GM21390 (cell line): ENCODE results near the gene PAN3.

ENCODE experiments used
- ATAC-seq: cut with Tn5 transposase; IDR thresholded peaks from one replicate; pipeline ENCODE4 v1.9.1; 2021; ENCODE audit not compliant: unreplicated experiment

Gene PAN3

DNA sequence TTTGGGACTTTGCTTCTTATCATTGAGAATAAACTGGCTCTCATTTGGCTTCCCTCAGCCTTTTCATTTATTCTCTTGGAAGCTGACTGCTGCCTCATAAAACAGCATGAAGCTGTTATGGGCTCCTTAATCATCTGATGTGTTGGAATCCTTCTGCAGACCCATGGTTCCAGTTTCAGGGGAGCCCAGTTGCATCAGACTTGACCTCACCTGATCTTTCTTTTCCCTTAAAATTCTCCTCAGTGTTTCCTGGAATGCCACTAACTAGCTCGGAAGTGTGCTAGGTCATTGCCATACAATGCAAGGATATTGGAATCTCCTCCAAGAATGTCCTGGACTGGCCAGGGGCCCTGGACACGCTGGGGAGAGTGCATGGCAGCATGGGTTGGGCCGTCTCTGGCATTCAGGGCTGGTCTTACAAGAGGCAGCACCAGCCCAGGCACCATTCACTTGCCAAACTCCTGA lies 197.9 kb downstream of the PAN3 start:
- ATAC-seq = no peak

DNA sequence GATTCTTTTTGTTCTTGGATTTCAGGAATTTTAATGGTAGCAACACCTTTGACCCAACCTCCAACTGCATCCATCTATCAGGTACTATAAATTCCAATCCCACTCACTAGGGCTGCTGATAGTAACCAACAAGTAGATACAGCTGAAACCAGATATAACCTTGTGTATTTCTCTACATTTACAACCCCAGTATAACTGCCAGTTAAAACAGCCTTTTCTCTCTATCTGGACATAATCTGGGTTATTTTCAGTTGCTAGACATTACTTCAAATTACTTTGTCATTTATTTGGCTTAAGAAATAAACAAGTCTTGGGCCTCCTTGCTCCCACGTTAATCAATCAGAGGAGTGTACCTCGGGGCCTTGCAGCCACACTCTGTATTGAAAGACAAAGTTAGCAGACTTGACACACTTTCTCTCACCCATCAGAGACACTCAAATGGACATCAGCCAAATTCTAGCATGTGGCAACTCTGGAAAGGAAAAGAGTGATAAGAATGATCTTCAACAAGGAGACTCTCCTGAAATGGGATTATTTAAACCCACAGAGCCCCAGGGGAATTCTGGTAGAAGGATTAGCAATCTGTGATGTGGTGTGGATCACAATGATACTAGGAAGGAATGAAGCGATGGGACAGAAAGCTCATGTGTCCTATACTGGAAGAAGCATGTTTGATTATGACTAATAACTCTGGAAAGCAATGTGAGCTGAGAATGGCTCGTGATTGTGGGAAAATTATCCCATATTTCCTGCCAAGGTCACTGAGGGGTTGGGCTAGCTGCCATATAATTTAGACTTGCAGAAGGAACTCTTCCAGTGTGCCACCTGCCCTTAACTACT lies 199.0 kb downstream of the PAN3 start:
- no peak for ATAC-seq

DNA sequence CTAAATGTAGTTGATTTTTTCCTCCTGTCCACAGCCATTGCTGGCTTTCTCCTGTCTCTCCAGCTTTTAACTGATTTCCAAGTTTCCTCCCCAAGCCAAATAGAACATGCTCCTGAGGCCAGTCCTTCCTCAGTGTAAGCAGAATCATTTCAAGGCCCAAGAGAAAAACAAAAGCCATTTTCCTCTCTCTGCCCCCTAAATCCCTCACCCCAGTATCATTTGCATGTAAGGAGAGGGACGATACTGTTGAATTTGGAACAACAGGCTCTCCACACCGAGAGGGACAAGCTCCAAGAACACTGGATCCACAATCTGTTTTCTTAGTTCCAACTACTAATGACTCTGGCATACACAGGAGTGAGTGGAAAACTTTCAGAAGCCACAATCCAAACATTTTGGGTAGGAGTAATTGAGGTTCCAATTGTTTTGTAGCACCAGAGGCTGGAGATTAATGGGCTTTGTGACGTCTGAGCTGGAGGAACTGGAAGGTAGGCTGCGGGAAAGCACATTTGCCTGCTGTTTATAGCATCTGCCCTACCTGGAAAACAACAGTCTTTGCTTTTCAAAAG lies 199.7 kb downstream of the PAN3 start:
- ATAC-seq = no peak

DNA sequence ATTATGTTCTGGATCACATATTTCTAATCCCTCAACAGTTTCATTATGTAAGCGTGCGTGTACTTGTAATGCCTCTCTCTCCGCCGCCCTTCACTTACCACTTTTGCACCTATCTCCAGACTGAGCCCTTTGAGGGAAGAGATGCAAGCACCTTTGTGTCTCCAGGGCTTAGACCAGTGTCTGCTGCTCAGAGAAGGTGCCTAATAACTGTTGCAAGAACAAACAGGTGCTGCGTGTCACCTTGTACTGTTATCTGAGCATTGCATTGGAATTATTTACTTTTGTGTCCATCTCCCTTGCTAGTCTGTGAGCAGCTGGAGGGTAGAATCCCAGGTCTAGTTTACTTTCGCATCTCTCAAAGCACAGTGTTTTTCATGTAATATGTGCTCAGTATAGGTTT lies 200.4 kb downstream of the PAN3 start:
- no peak for ATAC-seq

DNA sequence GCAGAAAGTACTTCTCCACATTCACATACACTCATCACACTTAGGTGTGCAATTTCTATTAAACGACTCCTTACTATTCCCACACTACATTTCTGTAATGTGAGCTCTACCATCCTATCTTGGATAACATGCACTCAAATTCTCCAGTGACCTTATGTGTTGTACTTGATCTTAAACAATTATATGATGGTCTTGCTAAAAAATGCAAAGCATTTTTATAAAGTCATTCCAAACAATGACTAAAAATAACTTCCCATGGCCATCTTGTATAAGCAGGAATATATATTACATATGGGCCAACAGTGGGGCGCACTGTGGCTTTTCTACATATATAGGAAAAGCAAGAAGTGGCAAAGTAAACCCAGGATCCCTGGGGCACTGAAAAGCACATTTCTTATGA lies 201.1 kb downstream of the PAN3 start:
- no peak for ATAC-seq

DNA sequence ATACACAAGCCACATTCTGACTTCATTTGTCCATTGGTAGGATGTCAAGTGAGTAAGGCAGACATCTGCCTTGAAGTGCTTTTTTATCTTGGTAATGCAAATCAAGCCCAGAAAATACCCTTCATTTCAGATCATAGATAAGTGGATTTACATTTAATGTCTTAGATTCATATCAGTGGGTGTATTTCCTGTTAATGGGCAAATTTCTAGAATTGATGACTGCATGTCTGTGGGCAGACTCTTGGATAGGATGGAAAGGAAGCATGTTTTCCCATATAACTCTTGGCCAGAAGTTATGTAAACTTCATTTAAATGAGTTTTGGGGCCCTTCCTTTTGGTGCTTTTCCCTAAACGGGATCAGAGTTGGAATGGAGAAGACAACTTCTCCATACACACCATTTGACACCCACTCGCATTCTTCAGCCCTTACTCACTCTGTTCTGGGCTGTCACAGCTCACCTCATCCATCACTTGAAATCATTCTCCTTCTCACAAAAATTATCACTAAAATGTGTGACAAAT lies 202.0 kb downstream of the PAN3 start:
- ATAC-seq = no peak

DNA sequence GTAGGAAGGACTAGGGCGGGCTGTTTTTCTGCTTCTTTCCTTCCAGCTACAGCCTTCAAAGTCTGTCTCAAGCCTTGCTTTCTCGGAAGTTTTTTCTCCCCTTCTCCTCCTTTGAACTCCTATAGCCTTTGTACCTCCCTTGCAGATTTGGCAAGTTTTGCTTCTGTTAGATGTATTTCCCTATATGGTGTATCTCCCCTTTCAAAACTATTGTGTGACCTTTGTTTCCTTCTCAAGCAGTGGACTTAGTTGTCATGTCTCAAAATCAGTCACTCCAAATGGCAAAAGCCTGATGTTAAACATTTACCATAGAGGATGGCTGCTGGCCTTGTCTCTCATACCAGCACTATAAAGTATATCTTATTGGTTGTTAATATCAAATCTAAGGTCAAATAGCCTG lies 203.9 kb downstream of the PAN3 start:
- no peak for ATAC-seq

DNA sequence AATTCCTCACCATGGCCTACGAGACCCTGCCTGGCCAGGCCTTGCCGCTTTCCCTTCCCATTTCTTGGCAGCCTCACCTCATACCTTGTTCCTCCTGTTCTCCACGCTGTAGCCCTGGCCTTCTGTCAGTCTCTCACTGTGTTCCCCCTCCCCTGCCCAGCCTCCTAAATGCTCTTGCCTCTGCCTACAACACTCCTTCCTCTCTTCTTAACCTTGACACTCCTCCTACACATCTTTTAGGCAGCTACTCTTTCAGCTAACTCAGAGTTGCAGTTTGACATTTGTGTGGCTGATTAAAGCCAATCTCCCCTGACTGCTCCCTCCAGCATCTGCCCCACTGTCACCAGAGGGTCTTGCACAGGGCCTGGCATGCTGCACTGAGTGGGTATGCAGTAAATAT lies 205.8 kb downstream of the PAN3 start:
- no peak for ATAC-seq
